RPMI7951 (cell line): Measurements from ENCODE around the gene CD300LG. TPM values are rescaled to one million over a fixed set of nuclear protein-coding genes. Genes with fewer than 3 reads are reported as not detected.

Experiments
- DNase-seq: peaks from one replicate; pipeline ENCODE4 v3.0.0-alpha.2; 2012; ENCODE audit warnings: low read depth
- total RNA-seq: library from RNA; depleted of rRNA; stranded (reverse); fragments of >200 nt; shearing (Covaris generic); gene quantifications from 2 replicates; pipeline ENCODE4 v1.2.3, GENCODE V29; 2014; rRNA removed

Gene CD300LG
- total RNA-seq, 1 experiment from 2014 or later, result not detected

DNA sequence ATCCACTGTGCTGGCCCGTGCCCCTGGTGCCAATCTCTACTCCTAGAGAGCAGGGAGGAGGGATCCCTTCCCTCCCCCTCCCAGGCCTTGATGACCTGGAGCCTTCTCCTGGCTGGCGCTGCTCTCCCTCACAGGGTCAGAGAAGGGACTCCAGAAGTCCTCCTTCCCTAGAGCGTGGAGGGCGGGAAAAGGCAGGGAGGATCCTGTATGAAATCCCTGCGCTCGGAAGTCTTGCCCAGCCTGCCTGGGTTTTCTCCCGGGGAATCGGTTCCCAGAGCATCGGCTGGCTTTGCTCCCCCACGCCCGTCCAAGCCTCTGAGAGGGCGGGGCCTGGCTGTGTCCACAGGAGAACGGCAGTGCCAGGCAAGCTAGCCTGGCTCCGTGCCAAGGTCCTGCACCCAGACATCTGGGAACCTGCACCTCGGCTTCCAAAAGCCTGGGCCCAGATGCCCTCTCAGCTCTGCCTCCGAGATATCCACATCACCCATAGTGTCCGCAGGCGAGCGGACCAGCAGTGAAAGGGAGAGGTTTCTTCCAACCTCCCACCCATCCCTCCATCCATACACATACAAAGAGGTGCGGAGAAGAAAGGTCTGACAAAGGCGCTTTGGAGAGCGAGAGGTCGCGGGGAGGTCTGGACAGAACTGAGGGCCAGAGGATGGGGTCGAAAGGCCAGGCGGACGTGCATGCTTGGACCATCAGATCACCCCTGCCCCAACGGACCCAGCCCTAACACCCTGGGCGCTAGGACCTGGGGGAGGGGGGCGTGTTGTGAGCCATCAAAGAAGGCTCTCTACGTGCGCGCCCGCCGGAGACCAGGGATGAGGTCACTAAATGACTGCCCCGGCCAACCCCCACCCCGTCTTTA is 59.2 kb downstream of the CD300LG start:
- peak; percentile 40 for DNase-seq

DNA sequence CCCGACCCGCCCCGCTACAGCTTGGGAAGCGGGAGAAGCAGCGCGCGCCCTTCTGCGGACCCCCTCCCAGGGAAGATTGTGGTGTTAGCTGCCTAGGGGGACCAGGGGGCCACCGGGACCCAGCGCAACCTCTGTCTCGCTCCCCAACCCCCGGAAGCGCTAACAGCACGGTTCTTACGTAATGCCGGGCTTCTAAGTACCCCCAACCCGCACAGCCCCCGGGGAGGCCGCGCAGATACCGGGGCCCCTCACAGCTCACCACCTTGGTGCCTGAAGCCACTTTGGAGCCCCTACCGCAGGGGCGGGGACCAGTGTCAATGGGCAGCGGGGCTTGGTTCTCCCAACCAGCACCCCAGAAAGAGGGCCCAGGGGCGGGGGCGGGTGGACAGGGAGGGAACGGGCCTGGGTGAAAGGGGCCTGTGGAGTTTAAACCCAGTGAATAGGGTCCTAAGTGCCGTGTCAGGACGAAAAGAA is 60.0 kb downstream of the CD300LG start:
- DNase-seq, result no peak

DNA sequence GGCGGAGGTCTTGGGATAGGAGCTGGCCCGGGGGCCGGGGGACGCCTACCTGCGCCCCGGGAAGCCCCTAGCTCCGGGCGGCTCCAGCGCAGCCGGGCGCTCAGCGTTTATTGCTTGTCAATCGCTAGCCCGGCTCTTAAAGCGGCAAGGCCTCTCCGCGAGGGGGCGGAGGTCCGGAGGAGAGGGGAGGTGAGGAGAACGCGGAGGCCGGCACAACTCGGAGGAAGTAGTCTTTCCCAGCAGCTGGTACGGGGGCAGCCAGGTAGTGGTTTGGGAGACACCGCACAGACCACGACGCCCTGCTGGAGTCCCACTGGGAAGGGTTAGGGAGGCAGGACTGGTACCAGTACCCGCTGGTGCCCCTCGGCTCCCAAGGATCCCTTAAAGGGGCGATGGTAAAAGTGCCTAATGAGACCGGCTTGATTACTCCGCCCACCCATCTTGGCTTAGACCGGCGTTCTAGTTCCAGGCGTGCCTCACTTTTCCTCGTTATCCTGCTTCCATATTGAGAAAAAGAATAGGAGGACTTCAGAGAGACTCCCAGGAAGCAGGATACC is 60.5 kb downstream of the CD300LG start, which contains the start of gene MPP2:
Gene MPP2 (minus strand): TSS at position 112 of the 557 bp plus-strand sequence. CDS start 3,076 bp downstream, outside the sequence.
- peak; percentile 57 for DNase-seq

DNA sequence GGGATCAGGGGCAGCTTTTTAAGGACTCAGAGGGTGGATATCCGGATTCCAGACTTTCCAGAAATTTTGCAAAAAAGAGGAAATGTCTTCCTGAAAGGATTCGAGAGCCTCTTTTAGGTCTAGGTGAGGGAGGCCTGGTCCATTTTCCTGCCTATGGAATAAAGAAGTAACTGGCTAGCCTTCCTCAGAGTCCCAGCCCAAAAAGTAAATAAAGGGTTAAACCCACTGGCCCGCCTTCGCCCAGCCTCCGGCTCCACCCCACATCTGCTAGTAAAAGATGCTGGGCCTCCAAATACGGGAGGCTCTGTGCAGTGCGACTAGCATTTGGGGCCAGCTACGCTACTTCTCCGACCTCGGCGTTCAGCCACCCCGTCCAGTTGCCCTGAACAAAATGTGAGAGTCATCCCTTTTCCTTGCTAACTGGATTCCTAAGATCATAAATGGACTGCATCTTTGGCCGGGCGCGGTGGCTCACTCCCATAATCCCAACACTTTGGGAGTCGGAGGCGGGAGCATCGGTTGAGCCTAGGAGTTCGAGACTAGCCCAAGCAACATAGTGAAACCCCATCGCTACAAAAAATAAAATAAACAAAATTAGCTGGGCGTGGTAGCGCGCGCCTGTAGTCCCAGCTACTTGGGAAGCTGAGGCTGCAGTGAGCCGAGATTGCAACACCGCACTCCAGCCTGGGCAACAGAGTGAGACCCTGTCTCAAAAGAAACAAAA is 61.2 kb downstream of the CD300LG start:
- peak; percentile 66 for DNase-seq

DNA sequence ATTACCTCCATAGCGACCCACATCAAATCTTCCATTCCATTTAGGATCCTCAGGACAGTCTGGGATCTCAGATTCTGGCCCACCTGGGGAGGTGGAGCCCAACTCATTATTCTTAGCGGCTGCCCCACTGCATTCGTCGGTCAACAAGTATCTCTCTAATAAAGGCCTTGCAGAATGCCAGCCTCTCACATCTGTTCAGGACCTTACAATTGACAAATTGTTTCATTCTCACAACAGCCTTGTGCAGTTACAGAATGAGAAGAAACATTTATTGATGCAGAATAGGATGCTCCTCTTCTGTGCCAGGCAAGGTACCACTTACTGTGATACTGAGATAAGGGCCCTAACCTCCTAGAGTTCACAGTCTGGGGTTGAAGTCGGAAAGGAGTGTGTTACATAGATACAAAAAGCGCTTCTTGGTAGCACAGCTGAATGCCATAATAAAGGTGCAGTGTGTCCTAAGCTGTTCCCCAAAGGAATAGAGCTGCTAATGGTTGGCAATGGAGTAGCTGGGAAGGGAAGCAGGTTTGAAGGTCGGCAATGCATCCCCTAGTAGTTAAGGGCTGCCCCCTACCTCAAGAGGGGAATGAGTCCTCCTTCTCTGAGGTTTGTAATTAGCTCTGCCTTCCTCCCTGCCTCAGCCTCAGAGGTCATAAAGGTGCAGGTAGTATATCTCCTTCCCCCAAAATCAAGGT is 62.7 kb downstream of the CD300LG start:
- DNase-seq, result no peak

DNA sequence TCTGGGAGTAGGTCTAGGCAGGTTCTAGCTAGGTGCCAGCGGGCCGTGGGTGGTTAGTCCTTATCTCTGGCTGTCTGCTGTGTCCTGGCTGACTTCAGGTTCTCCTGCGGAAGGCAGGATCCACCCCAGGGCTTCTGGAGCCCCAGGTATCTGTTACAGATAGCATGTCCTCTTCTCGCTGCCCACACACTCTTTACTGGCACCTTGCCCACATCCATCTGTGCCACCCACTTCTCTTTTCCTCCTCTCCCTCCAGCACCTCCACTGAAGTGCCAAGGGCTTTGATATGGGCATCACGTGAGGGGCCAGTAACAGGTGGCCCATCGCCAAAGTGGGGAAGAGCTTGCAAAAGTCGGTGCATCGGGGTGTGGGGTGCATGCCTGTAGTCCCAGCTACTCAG is 64.9 kb downstream of the CD300LG start:
- DNase-seq, result no peak

DNA sequence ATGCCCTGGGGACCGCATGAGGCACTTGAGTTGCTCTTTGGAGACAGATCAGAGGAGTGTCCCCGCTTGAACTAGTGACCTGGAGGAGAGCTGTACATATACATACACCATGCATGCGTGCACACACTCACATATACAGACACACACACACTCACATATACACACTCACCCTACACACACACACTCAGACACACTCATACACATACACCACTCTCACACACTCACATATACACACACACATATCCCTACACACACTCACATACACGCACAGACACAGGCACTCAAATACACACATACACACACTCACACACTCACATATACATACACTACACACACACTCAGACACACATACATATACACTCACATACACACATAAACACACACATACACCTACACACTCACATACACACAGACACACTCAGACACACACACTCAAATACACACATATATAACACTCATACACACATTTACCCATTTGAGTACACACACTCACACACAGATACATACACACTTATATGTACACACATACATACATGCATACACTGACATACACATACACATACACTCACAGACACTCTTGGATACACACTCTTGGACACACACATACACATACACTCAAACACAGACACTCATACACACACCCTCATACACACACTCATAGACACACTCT is 65.8 kb downstream of the CD300LG start:
- no peak for DNase-seq

Other genes starting within 250 kb of the CD300LG start
- under 0.01 TPM in 1 of 2 replicates, not detected in the other for gene MEOX1, start 185.3 kb upstream of the CD300LG start, total RNA-seq
- gene SOST, start 88.4 kb upstream of the CD300LG start, total RNA-seq, result not detected in 2 replicates
- 32.3 and 32.4 TPM in 2 replicates for gene DUSP3, start 68.2 kb upstream of the CD300LG start, total RNA-seq
- not detected in 2 replicates for gene CFAP97D1, start 66.7 kb upstream of the CD300LG start, total RNA-seq
- 4.9 and 6.1 TPM in 2 replicates for gene MPP3, start 14.0 kb upstream of the CD300LG start, total RNA-seq
- gene MPP2, start 60.4 kb downstream of the CD300LG start, total RNA-seq, result 0.78 and 0.96 TPM in 2 replicates
- not detected in 2 replicates for gene PPY, start 95.3 kb downstream of the CD300LG start, total RNA-seq
- not detected in 2 replicates for gene PYY, start 106.8 kb downstream of the CD300LG start, total RNA-seq
- 1.8 and 3.3 TPM in 2 replicates for gene NAGS, start 157.4 kb downstream of the CD300LG start, total RNA-seq
- gene TMEM101, start 167.8 kb downstream of the CD300LG start, total RNA-seq, result 46.8 and 48.3 TPM in 2 replicates
- 29.2 and 30.9 TPM in 2 replicates for gene LSM12, start 219.5 kb downstream of the CD300LG start, total RNA-seq
- gene G6PC3, start 223.6 kb downstream of the CD300LG start, total RNA-seq, result 18.2 and 22.9 TPM in 2 replicates